Fibroblast of peridontal ligament (primary cell): ENCODE data around the gene SLC12A7.
"Not testable (repeated sequence)": the region's sequence is repeated elsewhere in the genome, so short reads cannot be mapped to it uniquely, and the experiment has no call there.

Experiments
- DNase-seq: peaks from one replicate; pipeline ENCODE4 v3.0.0-alpha.2; 2010; ENCODE audit errors: extremely low read depth

SLC12A7 gene

DNA sequence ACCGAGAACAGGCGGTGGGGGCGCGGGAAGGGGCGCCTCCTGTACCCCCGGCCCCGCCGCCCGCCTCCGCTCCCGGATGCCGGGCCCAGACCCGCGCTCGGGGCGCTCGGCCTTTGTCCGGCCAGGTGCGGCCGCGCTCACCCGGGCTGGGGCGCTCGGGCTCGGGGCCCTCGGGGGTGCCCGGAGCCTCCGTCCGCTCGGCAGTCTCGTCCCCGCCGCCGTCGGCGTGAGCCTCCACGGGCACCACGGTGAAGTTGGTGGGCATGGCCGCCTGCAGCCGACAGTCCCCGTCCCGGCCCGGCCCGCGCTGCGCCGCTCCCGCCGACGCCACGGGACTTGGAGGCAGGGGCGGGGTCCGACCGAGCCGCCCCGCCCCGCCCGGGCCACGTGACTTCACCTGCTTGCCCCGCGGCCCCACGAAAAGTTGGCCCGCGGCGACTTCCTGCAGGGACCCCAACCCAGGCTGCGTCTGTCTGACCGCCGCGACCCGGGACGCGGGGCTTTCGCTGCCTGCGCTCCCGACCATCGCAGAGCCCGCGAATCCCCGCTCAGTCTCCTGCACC is at the start of gene SLC12A7:
Gene SLC12A7, minus strand, starts transcription at position 337 of the 563 bp plus-strand sequence. Its CDS starts 72 bp downstream, at position 265.
- no peak for DNase-seq

DNA sequence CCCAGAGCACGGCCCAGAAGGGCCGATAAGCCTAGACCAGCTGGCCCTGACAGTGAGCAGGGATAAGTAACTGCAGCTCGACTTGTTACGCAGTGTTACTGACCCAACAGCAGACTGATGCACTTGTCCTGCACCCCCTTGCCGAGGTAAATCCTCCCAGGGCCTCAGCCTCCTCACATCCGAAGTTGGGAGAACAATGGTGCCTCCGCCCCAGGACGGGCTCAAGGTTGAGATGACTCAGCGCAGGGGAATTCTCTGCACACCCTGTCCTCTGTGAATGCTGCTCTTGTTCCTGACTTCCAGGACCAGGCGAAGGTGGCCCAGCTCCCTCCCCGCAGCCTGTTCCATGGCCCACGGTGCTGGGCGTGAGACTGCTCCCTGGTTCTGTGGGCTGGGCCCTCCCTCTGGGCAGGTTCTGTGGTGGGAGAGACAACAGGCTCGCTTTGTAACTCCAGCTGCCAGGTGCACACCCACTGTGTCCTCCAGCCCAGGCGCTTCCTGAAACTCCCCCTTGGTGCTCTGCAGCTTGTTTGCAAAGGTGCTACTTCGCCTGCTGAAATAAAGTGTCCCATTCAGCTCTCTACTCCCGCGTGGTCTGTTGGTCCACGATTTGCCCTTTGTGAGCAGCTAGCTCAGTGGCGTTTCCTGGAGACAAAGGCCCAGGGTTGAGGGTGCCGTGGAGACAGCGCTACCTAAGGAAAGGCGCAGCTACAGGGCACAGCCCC is 49.4 kb upstream of the SLC12A7 start:
- DNase-seq: no peak

DNA sequence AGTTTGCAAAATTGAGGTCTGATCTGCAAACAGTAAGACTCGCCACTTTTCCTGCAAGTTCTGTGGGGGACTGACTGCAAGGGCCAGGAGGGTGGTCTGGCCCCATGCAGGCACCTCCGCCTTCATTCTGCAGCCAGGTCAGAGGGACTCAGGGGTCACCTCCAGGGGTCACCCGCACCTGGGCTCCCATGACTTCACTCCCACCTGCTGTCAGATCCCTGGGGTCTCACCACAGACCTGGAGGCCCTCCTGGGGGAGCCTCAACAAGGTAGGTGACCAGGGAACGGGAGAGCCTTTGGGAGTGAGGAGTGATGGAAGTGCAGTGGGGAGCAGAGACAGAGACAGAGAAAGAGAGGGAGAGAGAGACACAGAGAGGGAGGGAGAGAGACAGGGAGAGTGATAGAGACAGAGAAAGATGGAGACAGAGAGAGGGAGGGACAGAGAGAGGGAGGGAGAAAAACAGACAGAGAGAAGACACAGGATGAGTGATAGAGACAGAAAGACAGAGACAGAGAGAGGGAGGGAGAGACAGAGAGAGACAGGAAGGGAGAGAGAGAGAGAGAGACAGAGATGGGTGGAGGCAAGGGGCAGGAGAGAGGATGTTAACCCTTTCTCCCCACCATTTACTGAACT is 48.0 kb upstream of the SLC12A7 start:
- DNase-seq: no peak

DNA sequence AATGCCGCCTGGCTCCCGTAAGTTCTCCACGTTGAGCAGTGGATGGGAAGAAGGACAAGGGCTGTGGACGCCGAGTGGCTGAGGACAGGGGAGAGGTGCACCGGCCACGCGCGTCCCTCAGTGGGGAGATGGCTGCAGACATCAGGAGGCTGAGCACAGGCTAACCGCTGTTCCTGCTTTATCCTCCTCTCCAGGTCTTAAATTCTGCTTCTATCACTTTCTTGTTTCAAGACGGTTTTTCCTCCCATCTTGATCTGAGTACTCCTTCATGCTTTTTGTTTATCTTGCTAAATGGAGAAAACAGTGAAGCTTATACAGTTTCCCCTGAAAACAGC is 47.4 kb upstream of the SLC12A7 start:
- DNase-seq: no peak

- no peak for DNase-seq
Measured at GRCh38 chr5:1158647-1159340, 46.9 kb upstream of the SLC12A7 start.

GRCh38 chr5:1157461-1157986 is 45.7 kb upstream of the SLC12A7 start:
- not testable (repeated sequence) for DNase-seq

- DNase-seq: no peak
Measured at GRCh38 chr5:1156754-1157460, 45.0 kb upstream of the SLC12A7 start.

- DNase-seq: no peak
Measured at GRCh38 chr5:1156033-1156753, 44.3 kb upstream of the SLC12A7 start.

- no peak for DNase-seq
Measured at GRCh38 chr5:1155191-1156032, 43.5 kb upstream of the SLC12A7 start.

GRCh38 chr5:1153428-1153827 is 41.6 kb upstream of the SLC12A7 start:
- DNase-seq: no peak

GRCh38 chr5:1152771-1153282 is 41.0 kb upstream of the SLC12A7 start:
- no peak for DNase-seq

DNA sequence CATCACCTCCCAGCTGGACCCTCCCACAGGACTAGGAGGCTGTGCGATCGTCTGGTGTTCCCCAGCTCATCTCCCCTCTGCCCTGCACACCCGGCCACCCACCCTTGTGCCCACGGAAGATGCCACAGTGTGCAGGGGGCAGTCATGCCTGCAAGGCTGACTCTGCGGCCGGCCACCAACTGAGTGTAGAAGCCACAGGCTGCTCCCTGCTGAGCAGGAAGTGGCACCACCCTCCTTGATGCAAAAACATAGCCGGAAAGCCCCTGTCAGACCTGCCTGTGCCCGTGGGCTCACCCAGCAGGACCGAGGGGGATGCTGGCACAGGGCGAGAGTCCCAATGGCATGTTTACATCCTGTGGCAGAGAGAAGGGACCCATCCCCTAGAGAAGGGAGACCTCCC is 40.3 kb upstream of the SLC12A7 start:
- DNase-seq: no peak

DNA sequence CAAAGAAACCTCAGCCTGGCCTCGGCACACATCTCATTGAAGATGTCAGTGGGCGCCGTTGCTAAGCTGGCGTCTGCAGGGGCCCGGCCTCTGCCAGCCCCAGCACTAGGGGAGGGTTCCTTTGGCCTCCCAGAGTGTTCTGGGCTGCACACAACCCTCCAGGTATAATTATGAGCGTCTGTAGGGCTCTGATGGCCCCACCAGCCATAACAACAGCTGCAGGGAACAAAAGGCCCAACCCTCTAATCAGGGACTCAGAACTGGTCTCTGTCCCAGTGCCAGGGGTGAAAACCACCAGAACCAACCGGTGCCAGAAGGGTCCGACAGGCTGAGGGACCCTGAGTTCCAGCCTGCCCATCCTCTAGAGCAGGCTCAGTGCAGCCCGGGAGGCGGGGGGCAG is 39.5 kb upstream of the SLC12A7 start:
- DNase-seq: no peak

DNA sequence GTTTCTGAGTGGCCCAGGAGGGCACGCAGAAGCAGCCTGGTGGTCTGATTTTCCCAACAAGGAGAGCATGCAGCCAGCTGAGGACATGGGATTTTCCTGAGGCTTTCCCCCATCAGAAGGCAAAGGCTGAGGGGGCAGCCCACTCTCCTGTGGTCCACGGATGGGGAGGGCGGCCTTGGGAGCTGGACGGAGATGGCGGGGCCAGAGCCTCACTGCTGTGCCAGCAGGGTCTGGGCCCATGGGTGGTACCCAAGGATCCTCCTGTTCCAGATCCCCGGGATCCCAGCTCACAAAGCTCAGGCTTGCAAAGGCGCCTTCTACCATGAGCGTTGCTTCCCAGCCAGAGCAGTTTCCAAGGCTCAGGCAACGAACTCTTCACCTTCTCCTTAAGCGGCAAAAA is 39.0 kb upstream of the SLC12A7 start:
- no peak for DNase-seq

- DNase-seq: no peak
Measured at GRCh38 chr5:1144638-1145396, 33.0 kb upstream of the SLC12A7 start.

DNA sequence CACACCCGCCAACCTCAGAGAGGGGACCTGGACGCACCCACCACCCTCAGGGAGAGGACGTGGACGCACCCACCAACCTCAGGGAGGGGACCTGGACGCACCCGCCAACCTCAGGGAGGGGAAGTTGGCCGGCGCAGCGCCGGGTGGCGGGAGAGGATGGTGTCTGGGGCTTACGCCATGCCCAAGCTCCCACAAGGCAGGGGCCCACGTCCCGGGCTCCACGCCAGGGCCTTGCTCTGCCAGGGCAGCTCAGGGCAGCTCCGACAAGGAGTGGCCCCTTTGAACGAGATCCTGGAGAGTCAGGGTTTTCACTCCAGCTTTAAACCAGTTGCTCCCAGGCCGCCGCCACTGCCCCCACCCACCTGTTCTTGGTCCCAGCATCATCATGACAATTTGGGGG is 32.2 kb upstream of the SLC12A7 start:
- DNase-seq: no peak

GRCh38 chr5:1143670-1143951 is 31.7 kb upstream of the SLC12A7 start:
- DNase-seq: no peak

DNA sequence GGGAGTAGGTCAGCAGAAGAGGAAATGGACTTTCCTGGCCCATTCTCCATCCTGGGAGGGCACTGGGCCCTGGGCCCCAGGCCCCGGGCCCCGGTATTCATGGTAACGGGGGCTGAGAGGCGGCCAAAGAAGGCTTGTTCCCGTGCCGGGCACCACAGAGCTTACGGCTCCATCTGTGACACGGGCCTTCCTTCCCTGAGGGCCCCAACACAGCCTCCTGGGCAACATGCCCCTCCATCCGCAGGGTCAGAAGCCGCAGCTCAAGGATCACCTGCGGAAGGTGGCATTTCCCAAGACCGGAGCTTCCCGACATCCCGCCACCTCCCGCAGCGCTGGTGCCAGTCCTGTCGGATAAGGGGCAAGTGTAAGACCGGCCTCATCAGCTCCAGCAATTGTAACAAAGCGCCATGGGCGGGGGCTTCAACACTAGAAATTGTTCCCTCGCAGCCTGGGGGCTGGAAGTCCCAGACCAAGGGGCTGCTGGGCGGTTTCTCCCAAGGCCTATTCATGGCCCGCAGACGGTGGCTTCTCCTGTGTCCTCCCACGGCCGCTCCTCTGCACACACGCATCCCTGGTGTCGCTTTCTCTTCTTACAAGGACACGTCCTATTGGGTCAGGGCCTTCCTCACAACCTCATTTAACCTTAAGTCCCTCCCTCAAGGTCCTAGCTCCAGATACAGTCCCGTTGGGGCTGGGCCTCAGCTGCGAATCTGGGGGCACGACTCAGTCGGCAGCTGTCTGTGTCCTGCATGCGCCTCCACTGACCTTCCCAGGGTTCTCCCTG is 31.2 kb upstream of the SLC12A7 start:
- no peak for DNase-seq

- DNase-seq: no peak
Measured at GRCh38 chr5:1141834-1142233, 30.0 kb upstream of the SLC12A7 start.
